Esophagus squamous epithelium (tissue), 5 donors: ENCODE measurements around the gene FAM210B. TPM values are rescaled to one million over a fixed set of nuclear protein-coding genes. Genes with fewer than 3 reads are reported as not detected.
A peak's percentile ranks its signal among the peaks of the same experiment; 100 is the strongest.

Source experiments
- DNase-seq: peaks from one replicate; lab custom pipeline; 2025; lab: John Stamatoyannopoulos, UW
- H3K27ac ChIP-seq, 4 donors: fragments of 200-600 bp; sonication (generic); one replicate each; pipeline ENCODE4 v1.5.1; 2016 to 2019; ENCODE audit warnings: mild to moderate bottlenecking in 1 of 4
- H3K27me3 ChIP-seq, 4 donors: fragments of 200-600 bp; sonication (generic); 1 replicate in 3 of 4; 2 replicates in 1 of 4; pipeline versions ENCODE4 v1.5.1 to v1.6.0; 2017 to 2021; ENCODE audit warnings: antibody characterized with exemption in 1 of 4
- H3K36me3 ChIP-seq, 3 donors: fragments of 200-600 bp; sonication (generic); one replicate each; pipeline ENCODE4 v1.5.1; 2016 to 2019
- H3K4me1 ChIP-seq, 3 donors: fragments of 200-600 bp; sonication (generic); one replicate each; pipeline ENCODE4 v1.5.1; 2017 to 2019
- H3K4me3 ChIP-seq, 4 donors: fragments of 200-600 bp; sonication (generic); 1 replicate in 3 of 4; 2 replicates in 1 of 4; pipeline ENCODE4 v1.5.1; 2016 to 2019; ENCODE audit warnings: mild to moderate bottlenecking in 2 of 4, moderate library complexity in 1 of 4
- H3K9me3 ChIP-seq, 3 donors: fragments of 200-600 bp; sonication (generic); one replicate each; pipeline ENCODE4 v1.5.1; 2016 to 2019
- CTCF ChIP-seq, 6 experiments: fragments of 450-650 bp in 4 of 6; fragments of 200-600 bp in 2 of 6; sonication (generic) in 2 of 6; IDR thresholded peaks; one replicate each; pipeline ENCODE4 v1.5.1; 2016 to 2019; ENCODE audit warnings: antibody characterized with exemption in 6 of 6, mild to moderate bottlenecking in 4 of 6, moderate library complexity in 4 of 6
- POLR2A ChIP-seq, 4 donors: fragments of 450-650 bp; IDR thresholded peaks; one replicate each; pipeline ENCODE4 v1.6.1; 2017; ENCODE audit warnings: antibody characterized with exemption in 4 of 4, mild to moderate bottlenecking in 4 of 4, moderate library complexity in 3 of 4
- WGBS, 2 donors: methylation state at CpG; one replicate each; pipeline ENCODE4 v1.1.5; 2018; 5-methylcytosine and 5-hydroxymethylcytosine counted together
- intact Hi-C: fragments of 100-400 bp; cut with DNase I; formaldehyde crosslinking; loops from one replicate; pipeline ENCODE4 v1.15.0; 2022
- total RNA-seq, 4 donors: library from RNA; depleted of rRNA; stranded (reverse); fragments of >200 nt; gene quantifications; one replicate each; pipeline ENCODE4 v1.1.0, GENCODE V29; 2016
- donor health status: DM: yes; HTN: yes; CAD: no.

Gene FAM210B
- total RNA-seq, 4 donors from 2014 or later: 14.0 to 46.2 (median 29.1) TPM

- no peaks in the 10 kb centered on the region for H3K9me3 ChIP-seq
- peaks cover 0 to 57% (median 0%) of the 10 kb centered on the region in 3 donors for H3K36me3 ChIP-seq
- H3K27me3 ChIP-seq: no peaks in the 10 kb centered on the region
- H3K4me1 ChIP-seq: no peaks in the 10 kb centered on the region
- no peak for TF ChIP-seq POLR2A (IDR thresholded peaks at IDR 0.05)
- TF ChIP-seq CTCF (IDR thresholded peaks at IDR 0.05): no peak
- no peak overlapping the region for H3K4me3 ChIP-seq
- no peak overlapping the region for H3K27ac ChIP-seq
- 67 to 85% methylated on average over 1 of the region's 1 CpG for WGBS, 2 donors
- intact Hi-C loops: no loop called here
- no peak for DNase-seq
These were observed 14.1 kb downstream of the FAM210B start for GRCh38 chr20:56372850-56373249.

- 25 to 50% methylated on average over 1 of the region's 1 CpG for WGBS, 2 donors
- Histone ChIP-seq H3K27ac (no peak overlapping the region), H3K9me3 (no peaks in the 10 kb centered on the region), H3K4me3 (no peak overlapping the region), H3K27me3 (no peaks in the 10 kb centered on the region), H3K36me3 (peaks cover 0 to 58% (median 0%) of the 10 kb centered on the region in 3 donors), H3K4me1 (no peaks in the 10 kb centered on the region)
- intact Hi-C loops: no loop called here
- peak in 1 of 6 experiments; percentile 5 for TF ChIP-seq CTCF (IDR thresholded peaks at IDR 0.05)
- no peak for TF ChIP-seq POLR2A (IDR thresholded peaks at IDR 0.05)
- no peak for DNase-seq
These were observed 15.2 kb downstream of the FAM210B start for GRCh38 chr20:56373942-56374341.

GRCh38 chr20:56376331-56376730 is 17.6 kb downstream of the FAM210B start:
- DNase-seq: no peak
- WGBS, 2 donors: 84 to 86% methylated on average over 2 of the region's 2 CpGs
- intact Hi-C loops: no loop called here

GRCh38 chr20:56378386-56378785 is 19.6 kb downstream of the FAM210B start:
- no peak for TF ChIP-seq CTCF (IDR thresholded peaks at IDR 0.05)
- no peak for TF ChIP-seq POLR2A (IDR thresholded peaks at IDR 0.05)

More at GRCh38 chr20:56376331-56376730, 17.6 kb downstream of the FAM210B start:
- H3K9me3 ChIP-seq: no peaks in the 10 kb centered on the region
- H3K4me1 ChIP-seq: no peaks in the 10 kb centered on the region
- no peaks in the 10 kb centered on the region for H3K27me3 ChIP-seq
- no peak overlapping the region for H3K4me3 ChIP-seq
- H3K36me3 ChIP-seq: peaks cover 0 to 42% (median 0%) of the 10 kb centered on the region in 3 donors
- no peak for TF ChIP-seq CTCF (IDR thresholded peaks at IDR 0.05)
- TF ChIP-seq POLR2A (IDR thresholded peaks at IDR 0.05): no peak
- no peak overlapping the region for H3K27ac ChIP-seq

GRCh38 chr20:56380375-56380774 is 21.6 kb downstream of the FAM210B start:
- intact Hi-C loops: no loop called here
- Histone ChIP-seq H3K4me1 (no peaks in the 10 kb centered on the region), H3K9me3 (no peaks in the 10 kb centered on the region), H3K27me3 (no peaks in the 10 kb centered on the region), H3K4me3 (no peak overlapping the region), H3K27ac (no peak overlapping the region), H3K36me3 (peaks cover 0 to 54% (median 0%) of the 10 kb centered on the region in 3 donors)
- no peak for TF ChIP-seq POLR2A (IDR thresholded peaks at IDR 0.05)
- no peak for DNase-seq
- WGBS, 2 donors: 40 to 60% methylated on average over 1 of the region's 1 CpG

More at GRCh38 chr20:56378386-56378785, 19.6 kb downstream of the FAM210B start:
- DNase-seq: no peak
- Histone ChIP-seq H3K4me1 (no peaks in the 10 kb centered on the region), H3K9me3 (no peaks in the 10 kb centered on the region), H3K27ac (no peak overlapping the region), H3K27me3 (no peaks in the 10 kb centered on the region), H3K4me3 (no peak overlapping the region), H3K36me3 (peaks cover 0 to 39% (median 0%) of the 10 kb centered on the region in 3 donors)
- WGBS, 2 donors: 87 to 90% methylated on average over 3 of the region's 3 CpGs
- intact Hi-C loops: no loop called here

- DNase-seq: no peak
- intact Hi-C loops: no loop called here
- H3K27me3 ChIP-seq: no peaks in the 10 kb centered on the region
- H3K4me1 ChIP-seq: no peaks in the 10 kb centered on the region
- no peak overlapping the region for H3K27ac ChIP-seq
- peaks cover 0 to 63% (median 0%) of the 10 kb centered on the region in 3 donors for H3K36me3 ChIP-seq
- no peak overlapping the region for H3K4me3 ChIP-seq
- no peaks in the 10 kb centered on the region for H3K9me3 ChIP-seq
- WGBS, 2 donors: 67 to 100% methylated on average over 1 of the region's 1 CpG
- no peak for TF ChIP-seq CTCF (IDR thresholded peaks at IDR 0.05)
- TF ChIP-seq POLR2A (IDR thresholded peaks at IDR 0.05): no peak
These were observed 22.7 kb downstream of the FAM210B start for GRCh38 chr20:56381501-56381900.
